ENCODE measurements around the gene ZNF22. TPM values are rescaled to one million over a fixed set of nuclear protein-coding genes. Genes with fewer than 3 reads are reported as not detected.

The ZNF22 gene
- total RNA-seq, 1 experiment from 2014 or later = 13.5 TPM

GRCh38 chr10:44986670-44987069 is 14.1 kb upstream of the ZNF22 start:
- Histone ChIP-seq H3K9me3 (ENCODE audit: control insufficient read depth in 1 of 2, insufficient read depth in 1 of 2, low read depth in 1 of 2, low read length in 2 of 2) (no peaks in the 10 kb centered on the region), H3K4me2 (ENCODE audit: low read length) (no peak overlapping the region), H3K79me2 (ENCODE audit: insufficient read depth, low read length) (no peaks in the 10 kb centered on the region), H3K9ac (ENCODE audit: low read length) (no peak overlapping the region), H3K27me3 (ENCODE audit: insufficient read depth, low read length) (no peaks in the 10 kb centered on the region), H3K36me3 (ENCODE audit: control insufficient read depth in 1 of 2, insufficient read depth in 2 of 2, low read length in 2 of 2) (no peaks in the 10 kb centered on the region), H2AFZ (ENCODE audit: low read depth, low read length, poor library complexity, severe bottlenecking) (no peak overlapping the region), H3K27ac (ENCODE audit: low read depth, low read length) (no peak overlapping the region), H3K4me3 (replicated peaks in 1 of 2; ENCODE audit: low read depth in 1 of 2, low read length in 2 of 2) (no peak overlapping the region), H4K20me1 (ENCODE audit: insufficient read depth) (no peaks in the 10 kb centered on the region), H3K4me1 (ENCODE audit: control insufficient read depth in 1 of 2, insufficient read depth in 2 of 2, low read length in 2 of 2) (peaks cover 4 to 11% of the 10 kb centered on the region in 2 experiments), H3K9me2 (ENCODE audit: insufficient read depth) (no peaks in the 10 kb centered on the region)
- TF ChIP-seq ZBTB33 (IDR thresholded peaks at IDR 0.05; ENCODE audit: extremely low read depth, insufficient replicate concordance, low read length) (no peak), RAD21 (IDR thresholded peaks at IDR 0.05; ENCODE audit: low read depth) (no peak), MAX (IDR thresholded peaks at IDR 0.05) (no peak), ATF3 (IDR thresholded peaks at IDR 0.05) (no peak), ZNF274 (IDR thresholded peaks at IDR 0.05; ENCODE audit: low read depth, low read length) (no peak), EGR1 (IDR thresholded peaks at IDR 0.05; ENCODE audit: low read depth) (no peak), SP1 (IDR thresholded peaks at IDR 0.05; ENCODE audit: low read depth) (no peak), FOSL1 (IDR thresholded peaks at IDR 0.05; ENCODE audit: low read depth) (no peak), SRF (IDR thresholded peaks at IDR 0.05; ENCODE audit: low read depth) (no peak), CBX3 (IDR thresholded peaks at IDR 0.05; ENCODE audit: low read depth) (no peak), REST (IDR thresholded peaks at IDR 0.05; ENCODE audit: low read depth) (no peak), POLR2A (IDR thresholded peaks at IDR 0.05; ENCODE audit: borderline replicate concordance, extremely low read depth, insufficient read depth, insufficient read length) (no peak), TCF7L2 (IDR thresholded peaks at IDR 0.05; ENCODE audit: borderline replicate concordance, extremely low read depth, insufficient read depth, insufficient read length) (no peak), POLR2AphosphoS5 (IDR thresholded peaks at IDR 0.05; ENCODE audit: low read depth, low read length) (no peak), JUND (IDR thresholded peaks at IDR 0.05) (no peak)
- CTCF ChIA-PET = no interaction called here
- intact Hi-C loops (cut with micrococcal nuclease) = no loop called here
- RAD21 ChIA-PET (ENCODE audit: low non-redundant PET in 1 of 2, low total read pairs in 2 of 2, uncharacterized antibody in 2 of 2, unreplicated experiment in 2 of 2) = no interaction called here
- POLR2A ChIA-PET = no interaction called here
- no TSS peak for BruUV-seq (replicated peaks)
- DNase-seq (ENCODE audit: low read depth, low spot score) = no peak
- no peak for ATAC-seq
